Neuron (in vitro differentiated cells): ENCODE measurements around the gene URB2.

ENCODE experiments used
- H2AFZ ChIP-seq: one replicate; pipeline ENCODE4 v1.6.1; 2013; ENCODE audit warnings: low read depth, mild to moderate bottlenecking, inconsistent platforms, low read length, moderate library complexity
- H3K27me3 ChIP-seq: one replicate; pipeline ENCODE4 v1.6.1; 2013; ENCODE audit warnings: low read length; ENCODE audit not compliant: insufficient read depth
- H3K36me3 ChIP-seq: one replicate; pipeline ENCODE4 v1.6.1; 2013; ENCODE audit warnings: low read length; ENCODE audit not compliant: insufficient read depth
- H3K4me1 ChIP-seq: one replicate; pipeline ENCODE4 v1.6.1; 2013; ENCODE audit warnings: low read length; ENCODE audit not compliant: insufficient read depth
- H3K4me3 ChIP-seq: 2 replicates; pipeline ENCODE4 v1.5.1; 2013; ENCODE audit warnings: mild to moderate bottlenecking, low read length, moderate library complexity
- H3K9me3 ChIP-seq: one replicate; pipeline ENCODE4 v1.6.1; 2013; ENCODE audit warnings: low read length

URB2 gene

GRCh38 chr1:229596925-229597699 lies 28.9 kb upstream of the URB2 start:
- no peaks in the 10 kb centered on the region for H3K9me3 ChIP-seq
- no peak overlapping the region for H3K4me3 ChIP-seq
- H3K27me3 ChIP-seq: no peaks in the 10 kb centered on the region
- peaks cover 53% of the 10 kb centered on the region for H3K36me3 ChIP-seq
- H2AFZ ChIP-seq: no peak overlapping the region
- H3K4me1 ChIP-seq: no peaks in the 10 kb centered on the region

GRCh38 chr1:229597877-229598276 lies 28.2 kb upstream of the URB2 start:
- H3K27me3 ChIP-seq: no peaks in the 10 kb centered on the region
- no peaks in the 10 kb centered on the region for H3K4me1 ChIP-seq
- no peaks in the 10 kb centered on the region for H3K9me3 ChIP-seq
- H2AFZ ChIP-seq: no peak overlapping the region
- no peak overlapping the region for H3K4me3 ChIP-seq
- H3K36me3 ChIP-seq: peaks cover 57% of the 10 kb centered on the region

DNA sequence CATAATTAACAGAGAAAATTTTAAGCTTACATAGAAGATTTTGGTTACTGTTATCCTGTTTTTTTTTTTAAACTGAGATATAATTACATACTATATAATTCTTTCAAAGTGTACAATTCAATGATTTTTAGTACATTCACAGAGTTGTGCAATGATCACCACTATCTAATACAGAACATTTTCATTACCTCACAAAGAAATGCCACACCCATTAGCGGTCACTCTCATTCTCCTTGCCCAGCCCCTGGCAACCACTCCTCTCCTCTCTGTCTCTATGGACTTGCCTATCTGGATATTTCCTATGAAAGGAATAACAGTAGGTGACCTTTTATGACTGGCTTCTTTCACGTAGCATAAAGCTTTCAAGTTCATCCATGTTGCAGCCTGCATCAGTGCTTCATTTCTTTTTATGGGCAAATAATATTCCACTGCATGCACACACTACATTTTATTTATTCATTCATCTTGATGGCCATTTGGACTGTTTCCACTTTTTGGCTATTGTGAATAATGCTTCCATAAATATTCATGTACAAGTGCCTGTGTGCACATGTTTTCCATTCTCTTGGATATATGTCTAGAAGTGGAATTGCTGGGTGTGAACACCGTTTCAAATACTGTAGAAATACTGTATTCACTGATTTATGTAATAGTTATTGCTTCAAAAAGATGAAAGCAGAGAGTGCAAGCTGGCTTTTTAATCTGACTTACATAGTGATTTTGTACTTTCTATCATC lies 26.7 kb upstream of the URB2 start:
- Histone ChIP-seq H3K4me1 (no peaks in the 10 kb centered on the region), H3K27me3 (no peaks in the 10 kb centered on the region), H2AFZ (no peak overlapping the region), H3K36me3 (peaks cover 54% of the 10 kb centered on the region), H3K9me3 (peaks cover 1% of the 10 kb centered on the region), H3K4me3 (no peak overlapping the region)

- Histone ChIP-seq H3K4me1 (no peaks in the 10 kb centered on the region), H2AFZ (no peak overlapping the region), H3K9me3 (peaks cover 3% of the 10 kb centered on the region), H3K36me3 (peaks cover 48% of the 10 kb centered on the region), H3K4me3 (no peak overlapping the region), H3K27me3 (no peaks in the 10 kb centered on the region)
These were observed 25.8 kb upstream of the URB2 start for GRCh38 chr1:229600229-229600628.

DNA sequence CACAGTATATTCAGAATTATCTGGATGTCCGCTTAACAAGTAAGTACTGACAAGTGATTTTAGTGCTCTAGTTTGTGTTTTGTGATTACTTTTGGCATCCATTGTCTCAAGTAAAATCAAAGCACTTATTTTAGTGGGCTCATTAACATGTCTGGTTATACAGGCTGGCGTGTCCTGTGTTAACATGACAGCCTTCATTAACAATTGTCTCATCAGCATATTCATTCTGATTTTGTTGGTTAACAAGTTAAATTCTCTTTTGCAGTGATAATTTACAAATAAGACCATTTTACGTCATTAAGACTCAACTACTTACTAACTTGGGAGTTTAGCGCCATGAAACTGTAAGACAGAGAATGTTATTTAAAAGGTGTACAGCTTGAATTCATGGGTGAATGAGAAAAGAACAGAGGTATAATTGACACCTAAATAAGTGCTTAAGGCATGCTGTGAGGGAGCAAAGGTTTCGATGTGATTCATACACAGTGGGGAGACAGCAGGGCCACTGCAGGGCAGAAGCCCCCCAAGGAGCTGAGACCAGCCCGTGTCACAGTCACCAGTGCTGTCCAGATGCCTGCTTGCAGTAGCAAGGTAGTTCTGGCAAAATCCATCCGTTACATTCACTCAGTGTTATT lies 22.6 kb upstream of the URB2 start:
- H3K4me1 ChIP-seq: no peaks in the 10 kb centered on the region
- no peak overlapping the region for H2AFZ ChIP-seq
- H3K4me3 ChIP-seq: no peak overlapping the region
- no peaks in the 10 kb centered on the region for H3K27me3 ChIP-seq
- H3K36me3 ChIP-seq: peaks cover 61% of the 10 kb centered on the region
- H3K9me3 ChIP-seq: peaks cover 3% of the 10 kb centered on the region

DNA sequence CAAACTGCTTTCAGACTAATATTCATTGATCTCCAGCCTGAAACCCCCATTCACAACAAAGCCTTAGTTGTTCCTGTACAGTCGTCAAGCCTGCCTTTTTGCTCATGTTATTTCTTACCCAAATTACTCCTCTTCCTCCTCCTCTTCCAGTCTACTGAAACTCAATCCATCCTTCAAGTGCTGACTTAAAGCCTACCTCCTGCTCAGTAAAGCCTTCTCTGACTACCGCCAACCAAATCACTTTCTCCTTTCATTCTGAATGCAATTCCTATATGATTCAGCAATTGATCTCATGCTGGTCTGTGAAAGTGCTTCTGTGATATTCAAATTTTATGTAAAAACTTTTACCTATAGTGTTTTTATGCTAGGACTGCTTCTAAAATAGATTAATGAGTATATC lies 18.7 kb upstream of the URB2 start:
- H3K4me3 ChIP-seq: no peak overlapping the region
- H2AFZ ChIP-seq: no peak overlapping the region
- peaks cover 65% of the 10 kb centered on the region for H3K36me3 ChIP-seq
- H3K9me3 ChIP-seq: peaks cover 3% of the 10 kb centered on the region
- H3K4me1 ChIP-seq: no peaks in the 10 kb centered on the region
- H3K27me3 ChIP-seq: no peaks in the 10 kb centered on the region

DNA sequence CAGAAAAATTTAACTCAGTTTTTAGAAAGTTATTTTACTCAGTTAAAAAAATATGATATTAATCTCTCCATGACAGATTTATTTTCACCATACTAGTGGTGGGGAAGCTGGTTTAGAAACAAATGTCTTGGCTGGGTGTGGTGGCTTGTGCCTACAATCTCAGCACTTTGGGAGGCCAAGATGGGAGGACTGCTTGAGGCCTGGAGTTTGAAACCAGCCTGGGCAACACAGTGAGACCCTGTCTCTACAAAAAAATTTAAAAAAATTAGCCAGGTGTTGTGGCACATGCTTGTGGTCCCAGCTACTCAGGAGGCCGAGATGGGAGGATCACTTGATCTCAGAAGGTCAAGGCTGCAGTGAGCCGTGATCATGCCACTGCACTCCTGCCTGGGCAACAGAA lies 17.5 kb upstream of the URB2 start:
- no peaks in the 10 kb centered on the region for H3K4me1 ChIP-seq
- H3K4me3 ChIP-seq: no peak overlapping the region
- H3K9me3 ChIP-seq: peaks cover 3% of the 10 kb centered on the region
- H3K27me3 ChIP-seq: no peaks in the 10 kb centered on the region
- peaks cover 65% of the 10 kb centered on the region for H3K36me3 ChIP-seq
- no peak overlapping the region for H2AFZ ChIP-seq

- Histone ChIP-seq H3K9me3 (no peaks in the 10 kb centered on the region), H2AFZ (no peak overlapping the region), H3K4me3 (no peak overlapping the region), H3K36me3 (peaks cover 34% of the 10 kb centered on the region), H3K4me1 (no peaks in the 10 kb centered on the region), H3K27me3 (no peaks in the 10 kb centered on the region)
These were observed 12.1 kb upstream of the URB2 start for GRCh38 chr1:229613938-229614337.

DNA sequence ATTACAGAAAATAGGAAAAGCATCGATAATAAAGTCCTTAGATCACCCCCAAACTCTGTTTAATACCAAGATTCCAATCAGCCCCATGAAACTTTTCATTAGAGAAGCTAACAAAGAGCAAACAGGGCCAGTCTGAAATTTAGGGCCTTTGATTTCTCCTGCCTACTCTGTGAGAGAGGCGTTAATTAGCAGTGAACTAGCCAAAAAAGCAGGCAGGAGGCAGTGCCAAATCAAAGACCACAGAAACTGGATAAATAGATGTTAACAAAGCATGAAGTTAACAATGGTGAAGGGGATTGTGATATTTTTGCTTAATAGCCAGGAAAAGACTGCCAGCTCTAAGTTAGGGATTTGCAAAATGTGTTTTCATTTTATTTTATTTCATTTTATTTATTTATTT lies 11.3 kb upstream of the URB2 start:
- peaks cover 27% of the 10 kb centered on the region for H3K36me3 ChIP-seq
- no peaks in the 10 kb centered on the region for H3K27me3 ChIP-seq
- H3K9me3 ChIP-seq: no peaks in the 10 kb centered on the region
- H2AFZ ChIP-seq: no peak overlapping the region
- no peaks in the 10 kb centered on the region for H3K4me1 ChIP-seq
- H3K4me3 ChIP-seq: no peak overlapping the region

DNA sequence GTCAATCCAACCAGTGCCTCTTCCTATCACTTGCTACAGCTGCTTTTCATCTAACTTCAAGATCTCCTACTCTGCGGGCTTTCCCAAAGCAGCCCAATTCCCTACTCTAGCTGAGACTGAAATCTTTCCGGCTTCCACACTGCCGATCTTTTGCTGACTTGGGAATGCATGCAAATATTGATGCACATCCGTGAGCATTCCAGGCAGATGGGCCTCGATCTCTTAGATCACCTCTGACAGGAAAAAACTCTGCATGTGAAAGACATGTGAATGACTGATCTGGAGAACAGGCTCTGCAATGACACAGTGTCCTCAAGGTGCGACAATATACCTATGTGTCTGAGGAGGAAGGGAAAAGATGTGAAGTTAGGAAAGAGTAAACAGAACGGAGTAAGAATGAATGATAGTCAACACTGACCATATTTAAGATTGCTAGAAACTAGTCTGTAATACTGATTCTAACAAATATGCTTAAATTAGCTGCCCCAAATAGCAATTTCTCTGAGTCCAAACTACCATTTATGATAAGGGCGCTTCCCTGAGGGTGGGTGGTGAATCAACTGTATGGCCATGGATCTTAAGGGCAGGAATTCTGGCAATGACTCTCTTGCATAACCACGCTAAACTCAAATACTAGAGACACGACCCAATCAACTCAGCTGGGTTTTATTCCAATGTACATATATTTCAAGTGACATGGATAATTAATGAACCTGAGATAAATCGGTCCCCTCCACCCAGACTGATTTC lies 8.5 kb upstream of the URB2 start:
- Histone ChIP-seq H2AFZ (no peak overlapping the region), H3K27me3 (no peaks in the 10 kb centered on the region), H3K4me3 (no peak overlapping the region), H3K36me3 (peaks cover 6% of the 10 kb centered on the region), H3K4me1 (no peaks in the 10 kb centered on the region), H3K9me3 (no peaks in the 10 kb centered on the region)

DNA sequence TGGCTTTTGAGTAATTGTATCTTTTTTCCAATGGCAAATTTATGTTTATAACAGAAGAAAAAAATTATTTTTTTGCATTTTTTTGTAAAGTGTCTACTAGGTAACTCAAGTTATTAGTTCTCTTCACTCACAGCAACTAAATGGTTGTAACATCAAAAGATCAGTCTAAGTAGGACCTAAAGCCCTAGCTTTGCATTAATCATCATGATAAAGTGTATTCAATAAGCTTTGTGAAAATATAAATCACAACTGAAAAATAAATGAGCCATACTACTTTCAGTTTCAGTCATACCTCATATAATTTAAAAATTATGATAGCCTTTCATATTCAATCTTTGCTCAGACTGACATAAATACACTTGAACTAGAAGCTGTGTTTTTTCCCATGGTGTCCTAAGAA lies 7.0 kb upstream of the URB2 start:
- Histone ChIP-seq H3K4me3 (no peak overlapping the region), H3K36me3 (no peaks in the 10 kb centered on the region), H2AFZ (no peak overlapping the region), H3K4me1 (no peaks in the 10 kb centered on the region), H3K9me3 (no peaks in the 10 kb centered on the region), H3K27me3 (no peaks in the 10 kb centered on the region)

DNA sequence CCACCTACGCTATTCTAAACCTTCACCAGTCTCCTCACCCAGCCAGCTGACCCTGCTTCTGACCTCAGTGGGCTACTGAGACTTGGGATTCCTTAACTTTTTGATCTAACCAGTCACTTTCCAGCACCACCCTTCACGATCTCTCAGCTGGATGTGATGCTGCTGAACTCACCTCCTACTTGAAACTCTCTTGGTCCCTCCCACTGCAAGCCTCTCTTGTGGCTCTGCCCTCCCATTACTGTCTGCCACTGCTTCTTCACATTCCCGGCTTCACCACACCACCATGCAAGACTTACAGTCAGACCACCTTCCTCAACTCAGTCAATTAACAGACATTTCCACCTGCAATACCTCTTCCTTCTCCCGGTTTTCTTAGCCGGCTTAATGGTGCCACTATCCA lies 6.4 kb upstream of the URB2 start:
- Histone ChIP-seq H3K9me3 (no peaks in the 10 kb centered on the region), H2AFZ (no peak overlapping the region), H3K4me1 (peaks cover 6% of the 10 kb centered on the region), H3K4me3 (no peak overlapping the region), H3K27me3 (no peaks in the 10 kb centered on the region), H3K36me3 (no peaks in the 10 kb centered on the region)

GRCh38 chr1:229620876-229621275 lies 5.2 kb upstream of the URB2 start:
- Histone ChIP-seq H3K27me3 (no peaks in the 10 kb centered on the region), H2AFZ (no peak overlapping the region), H3K9me3 (no peaks in the 10 kb centered on the region), H3K4me3 (no peak overlapping the region), H3K36me3 (no peaks in the 10 kb centered on the region), H3K4me1 (peaks cover 9% of the 10 kb centered on the region)
